Gastrocnemius medialis (tissue), 4 donors: Measurements from ENCODE around the gene TAS2R9.

Experiments used
- POLR2A ChIP-seq, 2 donors: fragments of 450-650 bp; IDR thresholded peaks; one replicate each; pipeline ENCODE4 v1.6.1; 2017; ENCODE audit warnings: antibody characterized with exemption in 2 of 2, mild to moderate bottlenecking in 2 of 2, moderate library complexity in 2 of 2
- TF ChIP-seq, protein P1 (sequence below), 5 experiments: fragments of 450-650 bp in 3 of 5; fragments of 200-600 bp in 2 of 5; sonication (generic) in 2 of 5; IDR thresholded peaks in 4 of 5; conservative IDR thresholded peaks in 1 of 5; 1 replicate in 4 of 5; 2 replicates in 1 of 5; pipeline ENCODE4 v1.5.1; 2016 to 2019; ENCODE audit warnings: antibody characterized with exemption in 5 of 5, mild to moderate bottlenecking in 3 of 5, moderate library complexity in 3 of 5

DNA sequence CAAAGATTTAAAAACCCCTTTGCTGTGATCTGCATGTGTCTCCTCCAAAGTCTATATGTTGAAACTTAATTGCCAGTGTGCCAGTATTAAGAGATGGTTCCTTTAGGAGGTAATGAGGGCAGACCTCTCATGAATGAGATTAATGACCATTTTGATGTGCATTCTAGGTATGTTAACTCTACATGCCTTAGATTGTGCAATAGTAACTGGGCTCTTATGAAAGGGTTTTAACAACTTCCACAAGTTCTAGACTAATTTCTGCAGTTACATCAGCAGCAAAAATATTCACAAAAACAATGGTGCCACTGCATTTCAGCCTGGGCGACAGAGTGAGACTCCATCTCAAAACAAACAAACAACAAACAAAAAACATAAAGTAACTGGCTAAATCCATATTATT lies 20.0 kb upstream of the TAS2R9 start:
- TF ChIP-seq, protein P1, sequence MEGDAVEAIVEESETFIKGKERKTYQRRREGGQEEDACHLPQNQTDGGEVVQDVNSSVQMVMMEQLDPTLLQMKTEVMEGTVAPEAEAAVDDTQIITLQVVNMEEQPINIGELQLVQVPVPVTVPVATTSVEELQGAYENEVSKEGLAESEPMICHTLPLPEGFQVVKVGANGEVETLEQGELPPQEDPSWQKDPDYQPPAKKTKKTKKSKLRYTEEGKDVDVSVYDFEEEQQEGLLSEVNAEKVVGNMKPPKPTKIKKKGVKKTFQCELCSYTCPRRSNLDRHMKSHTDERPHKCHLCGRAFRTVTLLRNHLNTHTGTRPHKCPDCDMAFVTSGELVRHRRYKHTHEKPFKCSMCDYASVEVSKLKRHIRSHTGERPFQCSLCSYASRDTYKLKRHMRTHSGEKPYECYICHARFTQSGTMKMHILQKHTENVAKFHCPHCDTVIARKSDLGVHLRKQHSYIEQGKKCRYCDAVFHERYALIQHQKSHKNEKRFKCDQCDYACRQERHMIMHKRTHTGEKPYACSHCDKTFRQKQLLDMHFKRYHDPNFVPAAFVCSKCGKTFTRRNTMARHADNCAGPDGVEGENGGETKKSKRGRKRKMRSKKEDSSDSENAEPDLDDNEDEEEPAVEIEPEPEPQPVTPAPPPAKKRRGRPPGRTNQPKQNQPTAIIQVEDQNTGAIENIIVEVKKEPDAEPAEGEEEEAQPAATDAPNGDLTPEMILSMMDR (IDR thresholded peaks at IDR 0.05 in 4 of 5, conservative IDR thresholded peaks at IDR 0.05 in 1 of 5), result no peak
- no peak for TF ChIP-seq POLR2A (IDR thresholded peaks at IDR 0.05)
